ENCODE measurements around the gene RASA2.
A peak's percentile ranks its signal among the peaks of the same experiment; 100 is the strongest.

Gene RASA2

DNA sequence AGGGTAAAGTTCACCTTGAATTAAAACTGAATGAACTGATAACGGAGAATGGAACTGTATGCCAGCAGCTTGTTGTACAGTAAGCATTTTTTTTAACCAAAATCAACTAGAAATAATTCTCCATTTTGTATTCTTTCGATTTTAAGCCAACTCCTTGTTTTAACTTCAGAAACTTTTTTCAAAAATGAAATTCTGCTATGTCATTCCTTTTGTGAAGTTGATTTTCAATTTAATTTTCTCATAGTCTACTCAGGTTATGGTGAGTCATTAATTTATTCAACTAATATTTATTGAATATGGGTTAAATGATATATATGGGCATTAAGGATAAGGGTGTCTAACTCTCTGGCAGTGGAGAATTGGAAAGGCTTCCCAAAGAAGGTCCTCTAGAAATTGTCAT is 53.7 kb downstream of the RASA2 start:
- Histone ChIP-seq H3K4me3 (ENCODE audit: low read depth in 1 of 5, low read length in 5 of 5) (no peak overlapping the region), H3K36me3 (ENCODE audit: control insufficient read depth in 5 of 5, insufficient read depth in 5 of 5, low read length in 5 of 5) (peaks cover 0 to 6% (median 3%) of the 10 kb centered on the region in 5 donors), H3K27ac (ENCODE audit: low read depth, low read length) (no peak overlapping the region), H3K27me3 (ENCODE audit: control insufficient read depth in 5 of 5, insufficient read depth in 4 of 5, low read length in 5 of 5) (no peaks in the 10 kb centered on the region), H3K9ac (ENCODE audit: low read length in 5 of 5) (no peak overlapping the region), H3K9me3 (ENCODE audit: control insufficient read depth in 5 of 5, low read length in 5 of 5) (peaks cover 0 to 5% (median 0%) of the 10 kb centered on the region in 5 donors), H3K4me1 (ENCODE audit: control insufficient read depth in 5 of 5, insufficient read depth in 5 of 5, low read length in 5 of 5) (peaks cover 0 to 16% (median 7%) of the 10 kb centered on the region in 5 donors)

DNA sequence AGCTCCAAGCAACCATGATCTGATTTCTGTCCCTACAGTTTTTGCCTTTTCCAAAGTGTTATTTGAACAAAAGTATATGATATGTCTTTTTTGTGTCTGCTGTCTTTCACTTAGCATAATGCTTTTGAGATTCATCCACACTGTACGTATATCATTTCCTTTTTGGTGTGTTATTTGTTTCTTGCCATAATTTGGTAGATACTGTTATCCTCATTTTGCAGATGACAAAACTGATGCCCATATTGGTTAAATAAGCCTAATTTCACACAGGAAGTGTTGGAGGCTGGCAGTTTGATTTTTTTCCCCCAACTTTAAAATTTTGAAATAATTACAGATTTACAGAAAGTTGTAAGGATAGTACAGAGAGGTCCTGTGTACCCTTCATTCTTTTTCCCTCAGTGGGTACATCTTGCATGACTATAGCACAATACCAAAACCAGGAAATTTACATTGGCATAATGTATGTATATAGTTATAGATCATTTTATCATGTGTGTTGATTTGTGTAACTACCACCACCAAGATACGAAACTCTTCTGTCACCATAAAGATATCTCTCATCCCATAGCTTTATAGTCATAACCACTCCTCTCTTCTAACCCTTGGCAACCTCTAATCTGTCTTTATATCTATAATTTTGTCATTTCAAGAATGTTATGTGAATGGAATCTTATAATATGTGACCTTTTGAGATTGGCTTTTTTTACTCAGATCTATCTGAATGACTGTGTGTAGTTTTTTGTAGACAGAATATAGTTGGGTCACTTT is 55.6 kb downstream of the RASA2 start:
- Histone ChIP-seq H3K4me1 (ENCODE audit: control insufficient read depth in 5 of 5, insufficient read depth in 5 of 5, low read length in 5 of 5) (peaks cover 0 to 16% (median 7%) of the 10 kb centered on the region in 5 donors), H3K27me3 (ENCODE audit: control insufficient read depth in 5 of 5, insufficient read depth in 4 of 5, low read length in 5 of 5) (no peaks in the 10 kb centered on the region), H3K36me3 (ENCODE audit: control insufficient read depth in 5 of 5, insufficient read depth in 5 of 5, low read length in 5 of 5) (peaks cover 0 to 6% (median 0%) of the 10 kb centered on the region in 5 donors), H3K27ac (ENCODE audit: low read depth, low read length) (no peak overlapping the region), H3K4me3 (ENCODE audit: low read depth in 1 of 5, low read length in 5 of 5) (no peak overlapping the region), H3K9me3 (ENCODE audit: control insufficient read depth in 5 of 5, low read length in 5 of 5) (peaks cover 0 to 5% (median 0%) of the 10 kb centered on the region in 5 donors), H3K9ac (ENCODE audit: low read length in 5 of 5) (no peak overlapping the region)

DNA sequence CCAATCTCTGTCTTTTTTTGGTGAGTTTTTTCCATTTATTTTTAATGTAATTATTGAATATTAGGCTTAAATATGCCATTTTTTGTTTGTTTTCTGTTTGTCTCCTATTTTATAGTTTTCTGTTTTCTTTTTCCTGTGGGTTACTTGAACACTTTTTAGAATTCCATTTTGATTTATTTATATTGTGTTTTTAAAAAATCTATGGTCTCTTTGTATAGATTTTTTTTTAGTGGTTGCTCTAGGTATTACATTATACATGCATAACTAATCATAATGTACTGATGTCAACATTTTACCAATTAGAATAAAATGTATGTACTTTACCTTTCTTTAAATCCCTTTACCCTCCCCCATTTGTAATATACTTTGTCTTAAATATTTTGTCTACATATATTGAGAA is 56.2 kb downstream of the RASA2 start:
- Histone ChIP-seq H3K27ac (ENCODE audit: low read depth, low read length) (no peak overlapping the region), H3K4me1 (ENCODE audit: control insufficient read depth in 5 of 5, insufficient read depth in 5 of 5, low read length in 5 of 5) (peaks cover 0 to 16% (median 7%) of the 10 kb centered on the region in 5 donors), H3K27me3 (ENCODE audit: control insufficient read depth in 5 of 5, insufficient read depth in 4 of 5, low read length in 5 of 5) (no peaks in the 10 kb centered on the region), H3K4me3 (ENCODE audit: low read depth in 1 of 5, low read length in 5 of 5) (no peak overlapping the region), H3K36me3 (ENCODE audit: control insufficient read depth in 5 of 5, insufficient read depth in 5 of 5, low read length in 5 of 5) (peaks cover 0 to 6% (median 0%) of the 10 kb centered on the region in 5 donors), H3K9me3 (ENCODE audit: control insufficient read depth in 5 of 5, low read length in 5 of 5) (peaks cover 0 to 5% (median 0%) of the 10 kb centered on the region in 5 donors), H3K9ac (ENCODE audit: low read length in 5 of 5) (no peak overlapping the region)

DNA sequence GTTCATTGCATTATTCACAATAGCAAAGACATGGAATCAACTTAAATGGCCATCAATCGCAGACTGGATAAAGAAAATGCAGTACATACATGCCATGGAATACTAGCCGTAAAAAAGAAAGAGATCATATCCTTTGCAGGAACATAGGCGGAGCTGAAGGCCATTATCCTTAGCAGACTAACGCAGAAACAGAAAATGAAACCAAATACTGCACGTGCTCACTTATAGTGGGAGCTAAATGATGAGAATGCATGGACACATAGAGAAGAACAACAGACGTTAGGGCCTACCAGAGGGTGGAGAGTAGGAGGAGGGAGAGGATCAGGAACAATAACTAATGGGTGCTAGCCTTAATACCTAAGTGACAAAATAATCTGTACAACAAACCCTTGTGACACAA is 57.9 kb downstream of the RASA2 start:
- Histone ChIP-seq H3K9me3 (ENCODE audit: control insufficient read depth in 5 of 5, low read length in 5 of 5) (peaks cover 0 to 5% (median 0%) of the 10 kb centered on the region in 5 donors), H3K36me3 (ENCODE audit: control insufficient read depth in 5 of 5, insufficient read depth in 5 of 5, low read length in 5 of 5) (peaks cover 0 to 6% (median 0%) of the 10 kb centered on the region in 5 donors), H3K4me1 (ENCODE audit: control insufficient read depth in 5 of 5, insufficient read depth in 5 of 5, low read length in 5 of 5) (peaks cover 0 to 4% (median 0%) of the 10 kb centered on the region in 5 donors), H3K27me3 (ENCODE audit: control insufficient read depth in 5 of 5, insufficient read depth in 4 of 5, low read length in 5 of 5) (no peaks in the 10 kb centered on the region), H3K27ac (ENCODE audit: low read depth, low read length) (no peak overlapping the region), H3K4me3 (ENCODE audit: low read depth in 1 of 5, low read length in 5 of 5) (peak overlapping the region in 2 of 5 donors; percentile 31 to 37), H3K9ac (ENCODE audit: low read length in 5 of 5) (no peak overlapping the region)

DNA sequence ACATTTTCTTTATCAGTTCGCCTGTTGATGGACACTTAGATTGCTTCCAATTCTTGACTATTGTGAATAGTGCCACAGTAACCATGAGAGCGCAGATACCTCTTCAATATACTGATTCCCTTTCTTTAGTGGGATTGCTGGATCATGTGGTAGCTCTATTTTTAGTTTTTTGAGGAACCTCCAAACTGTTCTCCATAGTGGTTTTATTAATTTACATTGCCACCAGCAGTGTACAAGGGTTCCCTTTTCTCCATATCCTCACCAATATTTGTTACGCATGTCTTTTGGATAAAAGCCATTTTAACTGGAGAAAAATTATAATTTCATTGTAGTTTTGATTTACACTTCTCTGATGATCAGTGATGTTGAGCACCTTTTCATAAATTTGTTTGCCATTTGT is 59.3 kb downstream of the RASA2 start:
- Histone ChIP-seq H3K9ac (ENCODE audit: low read length in 5 of 5) (no peak overlapping the region), H3K4me1 (ENCODE audit: control insufficient read depth in 5 of 5, insufficient read depth in 5 of 5, low read length in 5 of 5) (peaks cover 0 to 2% (median 0%) of the 10 kb centered on the region in 5 donors), H3K36me3 (ENCODE audit: control insufficient read depth in 5 of 5, insufficient read depth in 5 of 5, low read length in 5 of 5) (peaks cover 0 to 10% (median 0%) of the 10 kb centered on the region in 5 donors), H3K9me3 (ENCODE audit: control insufficient read depth in 5 of 5, low read length in 5 of 5) (peaks cover 0 to 5% (median 0%) of the 10 kb centered on the region in 5 donors), H3K4me3 (ENCODE audit: low read depth in 1 of 5, low read length in 5 of 5) (no peak overlapping the region), H3K27ac (ENCODE audit: low read depth, low read length) (no peak overlapping the region), H3K27me3 (ENCODE audit: control insufficient read depth in 5 of 5, insufficient read depth in 4 of 5, low read length in 5 of 5) (no peaks in the 10 kb centered on the region)

DNA sequence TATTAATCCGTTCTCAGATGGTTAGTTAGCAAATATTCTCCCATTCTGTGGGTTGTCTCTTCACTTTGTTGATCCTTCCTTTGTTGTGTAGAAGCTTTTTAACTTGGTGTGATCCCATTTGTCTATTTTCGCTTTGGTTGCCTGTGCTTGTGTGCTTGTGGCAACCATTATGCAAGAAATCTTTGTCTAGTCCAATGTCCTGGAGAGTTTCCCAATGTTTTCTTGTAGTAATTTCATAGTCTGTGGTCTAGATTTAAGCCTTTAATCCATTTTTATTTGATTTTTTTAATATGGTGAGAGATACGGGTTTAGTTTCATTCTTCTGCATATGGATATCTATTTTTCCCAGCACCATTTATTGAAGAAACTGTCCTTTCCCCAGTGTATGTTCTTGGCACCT is 59.8 kb downstream of the RASA2 start:
- Histone ChIP-seq H3K36me3 (ENCODE audit: control insufficient read depth in 5 of 5, insufficient read depth in 5 of 5, low read length in 5 of 5) (peaks cover 0 to 10% (median 0%) of the 10 kb centered on the region in 5 donors), H3K4me1 (ENCODE audit: control insufficient read depth in 5 of 5, insufficient read depth in 5 of 5, low read length in 5 of 5) (peaks cover 0 to 2% (median 0%) of the 10 kb centered on the region in 5 donors), H3K9ac (ENCODE audit: low read length in 5 of 5) (no peak overlapping the region), H3K9me3 (ENCODE audit: control insufficient read depth in 5 of 5, low read length in 5 of 5) (peaks cover 0 to 5% (median 0%) of the 10 kb centered on the region in 5 donors), H3K27me3 (ENCODE audit: control insufficient read depth in 5 of 5, insufficient read depth in 4 of 5, low read length in 5 of 5) (no peaks in the 10 kb centered on the region), H3K4me3 (ENCODE audit: low read depth in 1 of 5, low read length in 5 of 5) (no peak overlapping the region), H3K27ac (ENCODE audit: low read depth, low read length) (no peak overlapping the region)

DNA sequence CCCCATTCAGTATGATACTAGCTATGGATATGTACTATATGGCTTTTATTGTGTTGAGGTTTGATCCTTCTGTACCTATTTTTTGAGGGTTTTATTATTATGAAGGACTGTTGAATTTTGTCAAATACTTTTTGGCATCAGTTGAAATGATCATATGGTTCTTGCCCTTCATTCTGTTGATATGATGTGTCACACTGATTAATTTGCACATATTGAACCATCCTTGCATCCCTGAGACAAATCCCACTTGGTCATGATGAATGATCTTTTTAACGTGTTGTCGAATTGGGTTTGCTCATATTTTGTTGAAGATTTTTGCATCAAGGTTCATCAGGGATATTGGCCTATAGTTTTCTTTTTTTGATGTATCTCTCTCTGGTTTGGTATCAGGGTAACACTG is 61.0 kb downstream of the RASA2 start:
- Histone ChIP-seq H3K36me3 (ENCODE audit: control insufficient read depth in 5 of 5, insufficient read depth in 5 of 5, low read length in 5 of 5) (peaks cover 0 to 10% (median 0%) of the 10 kb centered on the region in 5 donors), H3K27me3 (ENCODE audit: control insufficient read depth in 5 of 5, insufficient read depth in 4 of 5, low read length in 5 of 5) (no peaks in the 10 kb centered on the region), H3K4me3 (ENCODE audit: low read depth in 1 of 5, low read length in 5 of 5) (no peak overlapping the region), H3K4me1 (ENCODE audit: control insufficient read depth in 5 of 5, insufficient read depth in 5 of 5, low read length in 5 of 5) (peaks cover 0 to 2% (median 0%) of the 10 kb centered on the region in 5 donors), H3K9ac (ENCODE audit: low read length in 5 of 5) (no peak overlapping the region), H3K27ac (ENCODE audit: low read depth, low read length) (no peak overlapping the region), H3K9me3 (ENCODE audit: control insufficient read depth in 5 of 5, low read length in 5 of 5) (peaks cover 0 to 5% (median 0%) of the 10 kb centered on the region in 5 donors)

DNA sequence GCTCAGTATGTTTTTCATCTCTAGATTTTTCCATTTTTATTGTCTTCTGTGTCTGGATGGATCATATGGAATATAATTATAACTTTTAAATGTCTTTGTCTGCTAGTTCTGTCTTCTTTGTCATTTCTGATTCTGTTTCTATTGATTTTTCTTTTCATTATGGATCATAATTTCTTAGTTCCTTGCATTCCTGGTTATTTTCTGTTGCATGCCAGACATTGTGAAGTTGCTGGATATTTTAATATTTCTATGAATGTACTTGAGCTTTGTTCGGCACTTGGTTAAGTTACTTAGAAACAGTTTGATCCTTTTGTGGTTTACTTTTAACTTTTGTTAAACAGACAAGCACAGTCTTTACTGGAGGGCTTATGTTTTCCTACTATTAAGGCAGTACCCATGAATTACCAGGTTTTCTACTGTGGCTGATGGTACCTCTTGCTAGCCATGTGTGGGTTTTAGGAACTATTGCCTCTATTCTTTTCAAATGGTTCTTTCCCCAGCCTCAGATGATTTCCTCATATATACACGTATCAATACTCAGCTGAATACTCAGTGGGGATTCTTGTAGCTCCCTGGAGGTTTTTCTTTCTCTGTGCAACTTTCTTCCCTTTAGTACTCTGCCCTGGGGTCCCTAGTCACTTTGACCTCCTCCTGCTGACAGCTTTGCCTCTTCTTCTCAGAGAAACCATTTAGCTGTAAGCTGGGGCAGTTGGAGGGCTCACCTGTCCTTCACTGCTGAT is 64.3 kb downstream of the RASA2 start:
- Histone ChIP-seq H3K9ac (ENCODE audit: low read length in 5 of 5) (no peak overlapping the region), H3K27me3 (ENCODE audit: control insufficient read depth in 5 of 5, insufficient read depth in 4 of 5, low read length in 5 of 5) (no peaks in the 10 kb centered on the region), H3K27ac (ENCODE audit: low read depth, low read length) (no peak overlapping the region), H3K4me3 (ENCODE audit: low read depth in 1 of 5, low read length in 5 of 5) (no peak overlapping the region), H3K9me3 (ENCODE audit: control insufficient read depth in 5 of 5, low read length in 5 of 5) (peaks cover 0 to 4% (median 0%) of the 10 kb centered on the region in 5 donors), H3K4me1 (ENCODE audit: control insufficient read depth in 5 of 5, insufficient read depth in 5 of 5, low read length in 5 of 5) (no peaks in the 10 kb centered on the region), H3K36me3 (ENCODE audit: control insufficient read depth in 5 of 5, insufficient read depth in 5 of 5, low read length in 5 of 5) (peaks cover 0 to 16% (median 3%) of the 10 kb centered on the region in 5 donors)

DNA sequence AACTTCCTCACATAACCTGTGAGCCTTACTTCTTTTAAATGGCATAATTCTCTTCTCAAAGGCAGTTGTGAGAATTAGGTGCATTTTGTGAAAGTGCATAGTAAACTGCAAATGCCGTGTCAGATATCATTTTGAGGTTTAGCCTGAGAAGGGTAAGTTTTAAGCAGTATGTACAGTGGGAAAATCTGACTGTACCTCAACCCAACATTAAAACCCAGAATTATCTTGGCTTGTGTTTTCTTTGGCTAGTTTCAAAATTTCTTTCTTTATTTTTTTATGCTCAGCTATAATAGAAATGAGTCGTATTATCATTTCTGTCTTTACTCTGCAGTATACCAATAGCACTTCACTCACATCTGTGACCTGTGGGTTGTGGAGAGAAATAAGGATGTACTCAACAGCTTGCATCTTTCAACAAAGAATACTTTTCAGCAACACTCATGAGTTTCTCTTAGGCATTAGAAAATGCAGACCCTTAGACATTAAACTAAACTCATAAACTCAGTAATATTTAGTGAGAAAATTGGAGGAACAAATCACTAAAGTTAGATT is 65.7 kb downstream of the RASA2 start:
- Histone ChIP-seq H3K27me3 (ENCODE audit: control insufficient read depth in 5 of 5, insufficient read depth in 4 of 5, low read length in 5 of 5) (no peaks in the 10 kb centered on the region), H3K27ac (ENCODE audit: low read depth, low read length) (no peak overlapping the region), H3K9ac (ENCODE audit: low read length in 5 of 5) (no peak overlapping the region), H3K36me3 (ENCODE audit: control insufficient read depth in 5 of 5, insufficient read depth in 5 of 5, low read length in 5 of 5) (peaks cover 6 to 26% (median 10%) of the 10 kb centered on the region in 5 donors), H3K4me1 (ENCODE audit: control insufficient read depth in 5 of 5, insufficient read depth in 5 of 5, low read length in 5 of 5) (no peaks in the 10 kb centered on the region), H3K4me3 (ENCODE audit: low read depth in 1 of 5, low read length in 5 of 5) (no peak overlapping the region), H3K9me3 (ENCODE audit: control insufficient read depth in 5 of 5, low read length in 5 of 5) (peaks cover 0 to 4% (median 0%) of the 10 kb centered on the region in 5 donors)

DNA sequence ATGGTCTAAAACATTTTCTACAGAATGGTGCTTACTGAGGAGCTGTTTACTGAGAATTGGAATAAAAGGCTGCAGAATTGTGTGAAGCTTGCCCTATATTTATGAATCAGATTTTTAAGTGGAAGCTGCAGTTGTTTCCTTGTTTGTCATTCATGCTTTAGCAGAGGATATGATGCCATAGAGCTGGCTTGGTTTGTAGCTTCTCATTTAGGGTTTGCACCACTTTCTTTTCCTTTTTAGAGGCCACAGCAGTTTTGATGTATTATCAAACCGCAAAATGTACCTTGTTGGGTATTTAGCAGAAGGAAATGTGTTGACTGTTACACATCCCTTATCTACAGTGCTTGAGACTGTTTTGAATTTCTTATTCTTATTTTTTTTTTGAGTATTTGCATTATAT is 66.2 kb downstream of the RASA2 start:
- no peak overlapping the region for H3K4me3 ChIP-seq (ENCODE audit: low read depth in 1 of 5, low read length in 5 of 5)
- H3K9me3 ChIP-seq (ENCODE audit: control insufficient read depth in 5 of 5, low read length in 5 of 5), result no peaks in the 10 kb centered on the region
- H3K9ac ChIP-seq (ENCODE audit: low read length in 5 of 5), result no peak overlapping the region
- H3K27me3 ChIP-seq (ENCODE audit: control insufficient read depth in 5 of 5, insufficient read depth in 4 of 5, low read length in 5 of 5), result no peaks in the 10 kb centered on the region
- H3K36me3 ChIP-seq (ENCODE audit: control insufficient read depth in 5 of 5, insufficient read depth in 5 of 5, low read length in 5 of 5), result peaks cover 6 to 27% (median 10%) of the 10 kb centered on the region in 5 donors
- no peak overlapping the region for H3K27ac ChIP-seq (ENCODE audit: low read depth, low read length)
- no peaks in the 10 kb centered on the region for H3K4me1 ChIP-seq (ENCODE audit: control insufficient read depth in 5 of 5, insufficient read depth in 5 of 5, low read length in 5 of 5)
